ENCODE results near the gene GNAS.
"Not testable (repeated sequence)": the region's sequence is repeated elsewhere in the genome, so short reads cannot be mapped to it uniquely, and the experiment has no call there.

The GNAS gene

DNA sequence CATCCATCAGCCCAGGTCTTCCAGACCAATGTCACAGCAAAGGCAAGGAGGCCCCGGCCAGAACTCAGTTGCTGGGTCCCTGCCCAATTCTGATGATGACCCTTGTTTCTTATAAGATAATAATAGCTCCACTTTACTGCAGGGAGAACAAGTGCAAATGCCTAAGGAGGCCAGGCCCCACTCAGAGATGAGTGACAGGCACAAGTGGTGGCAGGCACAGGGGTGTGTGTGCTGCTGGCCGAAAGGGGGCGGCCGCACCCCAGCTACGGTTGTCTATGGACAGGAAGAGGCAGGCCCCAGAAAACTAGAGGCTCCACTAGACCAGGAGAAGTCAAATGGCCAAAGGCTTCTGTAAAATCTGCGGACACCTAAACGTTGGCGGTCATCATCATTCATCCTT lies 30.4 kb upstream of the GNAS start:
- TF ChIP-seq, protein P1, sequence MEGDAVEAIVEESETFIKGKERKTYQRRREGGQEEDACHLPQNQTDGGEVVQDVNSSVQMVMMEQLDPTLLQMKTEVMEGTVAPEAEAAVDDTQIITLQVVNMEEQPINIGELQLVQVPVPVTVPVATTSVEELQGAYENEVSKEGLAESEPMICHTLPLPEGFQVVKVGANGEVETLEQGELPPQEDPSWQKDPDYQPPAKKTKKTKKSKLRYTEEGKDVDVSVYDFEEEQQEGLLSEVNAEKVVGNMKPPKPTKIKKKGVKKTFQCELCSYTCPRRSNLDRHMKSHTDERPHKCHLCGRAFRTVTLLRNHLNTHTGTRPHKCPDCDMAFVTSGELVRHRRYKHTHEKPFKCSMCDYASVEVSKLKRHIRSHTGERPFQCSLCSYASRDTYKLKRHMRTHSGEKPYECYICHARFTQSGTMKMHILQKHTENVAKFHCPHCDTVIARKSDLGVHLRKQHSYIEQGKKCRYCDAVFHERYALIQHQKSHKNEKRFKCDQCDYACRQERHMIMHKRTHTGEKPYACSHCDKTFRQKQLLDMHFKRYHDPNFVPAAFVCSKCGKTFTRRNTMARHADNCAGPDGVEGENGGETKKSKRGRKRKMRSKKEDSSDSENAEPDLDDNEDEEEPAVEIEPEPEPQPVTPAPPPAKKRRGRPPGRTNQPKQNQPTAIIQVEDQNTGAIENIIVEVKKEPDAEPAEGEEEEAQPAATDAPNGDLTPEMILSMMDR (IDR thresholded peaks at IDR 0.05; ENCODE audit: low read depth, low read length) = no peak
- no peak for DNase-seq (ENCODE audit: extremely low read depth, low read depth)

DNA sequence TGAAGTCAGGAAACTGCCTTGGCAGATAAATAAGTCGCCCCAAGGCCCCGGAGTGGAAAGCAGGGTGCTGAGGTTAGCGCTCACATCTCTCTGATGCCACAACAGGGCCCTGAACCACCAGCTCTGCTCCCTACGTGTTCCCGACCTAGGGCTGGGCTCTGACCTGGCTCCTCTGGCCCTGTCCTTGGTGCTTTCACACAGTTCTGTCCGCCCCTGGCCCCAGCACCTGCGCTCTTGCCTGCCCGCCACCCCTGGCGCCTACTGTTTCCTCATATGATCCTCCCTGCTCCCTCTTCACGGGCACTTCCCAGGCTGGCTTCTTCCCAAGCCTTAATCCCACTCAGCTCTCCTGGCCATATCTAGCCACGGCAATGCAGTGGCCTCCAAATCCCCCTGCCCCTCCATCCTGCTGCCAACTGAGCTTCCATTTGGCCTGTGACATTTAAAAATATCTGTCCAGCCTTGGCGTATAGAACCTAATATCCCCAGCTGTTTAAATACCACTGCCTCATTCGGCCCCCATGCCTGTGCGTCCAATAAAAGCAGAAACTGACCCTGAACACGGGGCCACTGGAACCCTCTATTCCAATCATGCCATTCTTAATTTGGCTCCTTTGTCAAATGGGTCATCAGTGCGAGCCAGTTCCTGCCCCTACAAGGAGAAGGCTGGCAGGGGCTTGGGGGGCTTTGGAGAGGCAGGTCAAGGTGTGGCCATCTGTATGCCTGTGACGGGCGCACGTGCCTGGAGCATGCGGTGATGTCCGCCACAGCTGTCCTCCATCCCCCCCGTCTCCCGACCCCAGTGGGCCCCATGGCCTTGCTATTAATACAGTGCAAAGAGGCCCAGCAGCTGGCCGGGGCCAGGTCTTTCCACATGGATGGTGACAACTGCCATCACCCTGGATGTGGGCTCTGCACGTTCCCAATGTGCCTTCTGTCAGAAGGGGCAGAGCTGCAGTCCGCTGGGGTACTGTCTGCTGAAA lies 29.5 kb upstream of the GNAS start:
- TF ChIP-seq, protein P1 (IDR thresholded peaks at IDR 0.05; ENCODE audit: low read depth, low read length) = no peak
- DNase-seq (ENCODE audit: extremely low read depth, low read depth) = no peak

DNA sequence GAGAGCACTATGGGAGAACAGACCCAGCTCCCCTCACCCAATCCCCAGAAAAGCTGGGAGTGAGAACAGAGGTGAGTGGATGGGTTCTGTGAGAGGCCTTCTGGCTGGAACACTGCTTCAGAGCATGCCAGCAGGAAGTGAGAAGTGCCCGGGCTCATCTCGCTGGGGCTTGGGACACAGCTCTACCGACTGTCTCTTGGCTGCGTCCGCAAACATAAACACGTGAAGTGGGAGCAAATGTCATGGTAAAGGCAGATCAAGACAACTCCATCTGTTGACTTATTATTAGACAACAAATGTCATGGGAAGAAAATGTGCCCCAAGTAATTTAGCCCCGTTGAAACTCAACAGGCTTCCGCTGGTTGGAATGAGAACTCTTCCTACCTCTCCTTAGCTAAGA lies 27.7 kb upstream of the GNAS start:
- TF ChIP-seq, protein P1 (IDR thresholded peaks at IDR 0.05; ENCODE audit: low read depth, low read length) = no peak
- no peak for DNase-seq (ENCODE audit: extremely low read depth, low read depth)

DNA sequence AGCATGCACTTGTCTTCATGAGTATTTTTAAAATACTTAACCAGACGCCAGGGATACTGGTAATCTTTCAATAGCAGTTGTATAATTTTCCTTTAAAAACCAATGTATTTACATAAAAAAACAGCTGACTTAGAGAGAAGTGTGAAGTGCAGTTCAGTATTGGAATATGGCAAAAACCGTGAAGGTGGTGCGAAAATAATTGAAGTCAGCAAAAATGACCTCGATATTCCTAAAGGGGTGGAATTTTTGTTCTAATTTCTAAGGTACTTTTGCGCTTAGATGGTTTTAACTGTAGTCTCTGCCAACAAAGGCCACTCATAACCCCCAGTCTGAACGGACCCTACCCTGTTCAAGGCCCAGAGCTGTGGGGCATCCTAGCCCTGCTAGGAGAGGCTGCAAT lies 27.1 kb upstream of the GNAS start:
- TF ChIP-seq, protein P1 (IDR thresholded peaks at IDR 0.05; ENCODE audit: low read depth, low read length) = no peak
- no peak for DNase-seq (ENCODE audit: extremely low read depth, low read depth)

DNA sequence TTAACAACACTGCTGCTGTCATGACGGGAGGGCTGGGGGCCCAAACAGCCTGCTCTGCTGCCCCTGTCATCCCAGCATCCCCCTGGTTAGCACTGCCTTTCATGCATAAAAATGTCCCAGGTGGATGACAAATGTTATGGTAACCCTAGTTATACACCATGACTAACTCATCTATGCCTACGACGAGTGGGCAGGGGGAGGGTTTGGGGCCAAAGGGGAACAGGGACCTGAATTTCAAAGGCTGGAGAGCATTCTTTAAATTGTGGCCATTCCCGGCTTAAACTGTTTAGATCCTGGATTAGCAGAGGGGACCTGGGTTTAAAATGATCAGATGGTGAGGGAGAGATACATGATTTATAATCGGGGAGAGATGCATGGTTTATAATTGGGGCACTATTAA lies 26.2 kb upstream of the GNAS start:
- no peak for DNase-seq (ENCODE audit: extremely low read depth, low read depth)
- TF ChIP-seq, protein P1 (IDR thresholded peaks at IDR 0.05; ENCODE audit: low read depth, low read length) = no peak

DNA sequence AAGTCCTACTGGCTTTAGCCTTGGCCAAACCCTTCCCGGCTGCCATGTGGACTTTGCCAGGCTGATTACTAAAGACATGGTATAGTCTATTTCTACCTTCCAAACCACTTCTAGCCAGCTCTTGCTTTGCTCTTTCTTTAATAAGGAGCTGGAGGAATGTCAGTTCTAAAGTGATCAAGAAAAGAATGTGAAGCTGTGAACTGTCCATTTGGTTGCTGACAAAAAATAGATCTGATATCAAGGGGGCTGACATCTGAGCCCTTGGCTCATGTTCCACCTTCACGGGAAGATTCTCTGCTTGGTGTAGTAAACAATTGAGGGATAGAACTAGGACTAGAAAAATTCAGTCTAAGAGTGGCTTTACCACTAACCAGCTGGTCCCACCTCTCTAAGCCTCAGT lies 24.4 kb upstream of the GNAS start:
- TF ChIP-seq, protein P1 (IDR thresholded peaks at IDR 0.05; ENCODE audit: low read depth, low read length) = no peak
- DNase-seq (ENCODE audit: extremely low read depth, low read depth) = no peak

DNA sequence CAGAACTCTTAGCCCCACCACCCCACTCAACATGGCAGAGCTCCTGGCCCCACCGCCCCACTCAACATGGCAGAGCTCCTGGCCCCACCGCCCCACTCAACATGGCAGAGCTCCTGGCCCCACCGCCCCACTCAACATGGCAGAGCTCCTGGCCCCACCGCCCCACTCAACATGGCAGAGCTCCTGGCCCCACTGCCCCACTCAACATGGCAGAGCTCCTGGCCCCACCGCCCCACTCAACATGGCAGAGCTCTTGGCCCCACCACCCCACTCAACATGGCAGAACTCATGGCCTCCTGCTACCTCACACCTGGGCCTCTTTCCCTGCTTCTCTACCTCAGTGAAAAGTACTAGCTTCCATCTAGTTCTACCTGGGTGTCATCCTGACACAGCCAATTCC lies 23.7 kb upstream of the GNAS start:
- DNase-seq (ENCODE audit: extremely low read depth, low read depth) = not testable (repeated sequence)

Measured in AG09319 (cell line).